Adipose tissue (tissue), 3 donors: Measurements from ENCODE around the gene CARD19. TPM values are rescaled to one million over a fixed set of nuclear protein-coding genes. Genes with fewer than 3 reads are reported as not detected.
"Not testable (repeated sequence)": the region's sequence is repeated elsewhere in the genome, so short reads cannot be mapped to it uniquely, and the experiment has no call there.

Source experiments
- H3K27ac ChIP-seq: one replicate; pipeline ENCODE4 v1.5.1; 2013; ENCODE audit warnings: low read depth, low read length
- WGBS, 3 donors: extraction: QIAGEN DNeasy Blood & Tissue Kit; methylation state at CpG; one replicate each; pipeline ENCODE4 v1.1.7; 2013; 5-methylcytosine and 5-hydroxymethylcytosine counted together
- polyA plus RNA-seq, 3 donors: library from polyadenylated mRNA; stranded (reverse); fragments of 200-250 nt; gene quantifications; one replicate each; pipeline ENCODE4 v1.2.3, GENCODE V29; 2013
- donor health status: healthy with polysubstance abuse.
- donor health status: Bipolar disorder and iron deficiency.
- donor health status: healthy.

The CARD19 gene
- polyA plus RNA-seq, 3 donors = 12.5 to 43.7 (median 26.3) TPM

DNA sequence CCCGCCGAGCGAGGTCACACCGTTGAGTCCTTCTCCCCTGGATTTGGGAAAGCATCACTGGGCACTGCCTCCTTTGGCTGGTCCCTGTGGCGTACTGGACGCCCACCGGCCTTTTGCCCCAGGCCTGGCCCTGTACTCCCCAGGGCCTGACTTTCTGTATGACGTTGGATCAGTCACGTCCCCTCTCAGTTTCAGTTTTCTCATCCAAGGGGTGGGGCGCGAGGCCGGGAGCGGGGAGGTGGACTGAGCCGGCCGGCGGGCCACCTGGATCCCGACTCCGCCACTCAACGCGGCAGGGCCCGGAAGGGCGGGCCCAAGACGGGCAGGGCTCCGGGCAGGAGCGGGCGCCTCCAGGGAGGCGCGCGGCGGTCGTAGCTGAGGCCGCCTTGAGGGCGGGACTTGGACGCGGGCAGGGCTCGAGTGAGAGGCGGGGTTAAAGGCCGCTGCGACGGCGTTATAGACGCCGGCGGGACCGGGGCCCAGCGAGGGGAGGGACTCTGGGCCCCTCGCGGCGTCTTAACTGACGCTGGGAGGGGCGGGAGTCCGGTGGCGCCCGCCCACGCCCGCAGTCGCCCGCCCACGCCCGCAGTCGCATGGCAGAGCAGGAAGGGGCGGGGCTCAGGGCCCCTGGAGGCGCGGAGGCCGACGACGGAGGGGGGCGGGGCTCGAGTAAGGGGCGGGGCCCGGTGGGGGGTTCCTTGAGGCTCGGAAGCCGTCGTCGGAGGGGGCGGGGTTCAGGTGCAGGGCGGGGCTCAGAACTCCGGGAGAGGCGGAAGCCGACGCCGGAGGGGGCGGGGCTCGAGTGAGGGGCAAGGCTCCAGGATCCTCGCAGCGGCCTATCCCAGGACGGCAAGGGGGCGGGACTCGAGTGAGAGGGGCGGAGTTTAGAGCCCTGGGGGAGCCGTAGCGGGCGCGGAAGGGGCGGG lies 549 bp upstream of the CARD19 start:
- H3K27ac ChIP-seq = peak overlapping the region; percentile 95
- WGBS, 3 donors = 5% methylated on average over 55 to 92 of the region's 95 CpGs

DNA sequence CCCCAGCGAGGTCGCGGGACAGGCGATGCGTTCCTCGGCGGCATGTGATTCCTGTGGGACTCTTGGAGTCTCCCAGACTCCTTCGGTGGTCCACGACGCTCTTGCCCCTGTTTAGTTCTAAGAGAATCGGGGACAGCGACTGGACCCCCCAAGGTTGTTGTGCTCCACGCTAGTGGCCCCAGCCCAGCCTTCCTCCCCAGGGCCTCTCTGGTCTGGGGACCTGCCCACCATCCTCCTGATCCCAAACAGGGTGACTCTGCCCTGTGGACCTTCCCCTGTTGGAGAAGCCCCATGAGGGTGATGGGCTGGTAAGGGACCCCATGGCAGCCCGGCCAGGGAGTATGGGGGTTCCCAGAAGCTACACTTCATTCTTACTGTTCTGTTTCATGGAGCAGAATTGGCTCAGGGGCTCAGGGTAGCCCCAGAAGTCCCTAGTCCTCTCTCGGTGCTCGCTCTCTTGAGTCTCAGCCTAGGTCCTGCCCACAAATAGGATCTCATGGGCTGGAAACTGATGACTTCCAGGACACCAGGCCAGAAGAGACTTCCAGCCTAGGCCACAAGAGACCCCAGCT lies 880 bp downstream of the CARD19 start:
- H3K27ac ChIP-seq = peak overlapping the region; percentile 34
- WGBS, 3 donors = 10 to 14% (median 11%) methylated on average over 16 of the region's 16 CpGs

DNA sequence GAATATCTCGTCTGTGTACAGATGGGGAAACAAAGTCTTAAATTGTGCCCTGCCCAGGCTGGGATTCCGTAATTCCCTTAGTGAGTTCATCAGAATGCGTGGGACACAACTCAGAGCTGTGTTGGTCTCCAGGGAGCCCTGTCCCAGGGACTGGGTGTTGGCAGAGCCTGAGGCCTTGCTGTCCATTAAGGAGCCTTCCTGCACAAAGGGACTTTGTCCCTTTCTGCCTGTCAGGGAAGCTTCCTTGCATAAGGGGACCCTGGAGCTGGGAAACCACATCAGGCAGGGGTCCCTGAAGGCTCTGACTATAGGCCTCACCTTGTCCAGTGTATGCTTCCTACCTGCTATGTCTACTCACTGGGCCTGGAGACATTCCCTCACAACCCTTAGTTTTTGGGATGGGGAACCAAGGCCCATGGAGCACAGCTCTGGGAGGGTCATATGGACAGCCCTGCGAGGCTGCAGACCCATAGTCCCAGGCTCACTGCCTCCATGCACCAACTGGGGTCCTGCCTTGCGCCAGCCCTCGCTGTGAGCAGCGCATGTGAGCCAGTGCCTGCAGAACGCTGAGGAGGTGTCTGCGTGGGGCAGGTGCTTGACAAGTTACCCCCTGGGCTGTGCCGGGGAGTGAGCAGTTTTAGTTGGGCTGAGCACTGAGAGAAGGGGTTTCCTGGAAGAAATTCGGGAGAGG lies 1.6 kb downstream of the CARD19 start:
- no peak overlapping the region for H3K27ac ChIP-seq
- 66 to 89% (median 68%) methylated on average over 11 of the region's 11 CpGs for WGBS, 3 donors

DNA sequence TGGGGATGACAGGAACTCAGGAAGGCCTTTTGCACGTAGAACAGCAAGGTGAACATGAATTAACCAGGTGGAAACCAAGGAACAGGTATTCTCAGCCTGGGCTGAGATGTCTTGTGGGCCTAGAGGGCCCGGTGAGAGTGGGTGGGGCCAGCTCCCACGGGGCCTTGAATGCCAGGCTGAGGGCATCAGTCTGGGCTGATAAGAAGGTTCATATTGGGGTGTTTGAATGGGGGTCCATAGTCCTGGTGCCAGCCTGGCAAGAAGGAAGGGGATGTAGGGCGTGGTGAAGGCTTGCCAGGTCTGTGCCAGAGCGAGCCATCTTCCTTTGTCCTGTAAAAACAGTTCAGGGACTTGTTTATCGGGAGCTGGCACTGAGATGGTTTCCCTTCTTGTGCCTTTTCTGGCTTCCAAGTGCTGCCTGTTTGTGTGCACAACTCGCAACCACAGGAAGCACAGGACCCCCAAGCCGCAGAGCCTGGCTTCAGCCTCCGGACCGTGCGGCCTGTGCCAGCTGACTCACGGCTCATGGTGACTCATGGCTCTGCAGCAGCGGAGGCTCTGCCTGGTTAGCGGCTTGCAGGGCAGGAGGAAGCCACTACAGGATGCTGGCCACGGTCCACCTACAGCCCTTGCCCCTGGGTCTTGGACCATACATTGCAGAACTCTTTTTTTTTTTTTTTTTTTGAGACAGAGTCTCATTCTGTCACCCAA lies 2.4 kb downstream of the CARD19 start:
- peak overlapping the region; percentile 17 for H3K27ac ChIP-seq
- WGBS, 3 donors = 14 to 51% (median 15%) methylated on average over 15 of the region's 15 CpGs

DNA sequence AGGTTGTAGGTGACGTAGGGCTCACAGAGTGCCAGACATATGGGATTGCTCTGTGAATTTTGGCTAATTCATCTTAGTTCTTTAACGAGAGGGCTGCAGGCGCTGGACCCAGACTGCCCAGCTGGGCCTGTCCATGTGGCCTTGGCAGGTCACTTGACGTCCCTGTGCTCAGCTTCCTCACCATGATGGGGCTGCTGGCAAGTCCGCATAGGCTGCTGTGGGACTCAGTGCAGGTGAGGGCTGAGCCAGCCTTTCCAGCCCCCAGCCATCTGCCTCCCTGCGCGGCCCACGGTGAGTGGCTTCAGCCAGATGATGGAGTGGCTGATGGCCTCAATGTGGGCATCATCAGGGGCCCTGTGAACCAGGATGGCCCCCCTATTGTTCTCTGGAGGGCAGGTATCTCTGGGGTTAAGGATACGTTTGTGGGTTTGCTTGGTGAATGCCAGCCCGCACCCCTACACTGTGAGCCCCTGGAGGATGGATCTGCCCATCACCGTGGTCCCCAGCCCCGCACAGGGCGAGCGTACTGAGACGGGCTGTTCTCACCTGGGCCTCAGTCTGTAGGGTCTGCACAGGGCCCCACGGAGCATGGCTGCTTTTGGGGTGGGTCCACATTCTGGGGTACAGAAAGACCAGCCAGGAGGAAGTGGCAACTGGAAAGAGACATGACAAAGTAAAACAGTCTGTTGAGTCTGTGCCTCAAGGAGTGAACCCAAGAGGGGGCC lies 3.7 kb downstream of the CARD19 start:
- 81 to 90% (median 86%) methylated on average over 16 of the region's 16 CpGs for WGBS, 3 donors

DNA sequence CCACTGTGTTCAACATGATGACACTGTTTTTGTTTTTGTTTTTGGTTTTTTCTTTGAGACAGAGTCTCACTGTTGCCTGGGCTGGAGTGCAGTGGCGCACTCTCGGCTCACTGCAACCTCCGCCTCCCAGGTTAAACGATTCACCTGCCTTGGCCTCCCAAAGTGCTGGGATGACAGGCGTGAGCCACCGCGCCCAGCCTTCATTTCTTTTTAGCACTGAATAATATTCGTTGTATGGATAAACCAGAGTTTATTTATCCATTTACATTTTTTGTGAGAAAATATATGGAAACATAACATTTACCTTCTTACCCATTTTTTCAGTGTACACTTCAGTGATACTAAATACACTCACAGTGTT lies 4.2 kb downstream of the CARD19 start:
- H3K27ac ChIP-seq = no peak overlapping the region
- WGBS, 3 donors = 92 to 96% (median 92%) methylated on average over 8 of the region's 8 CpGs

More for the DNA sequence above, 3.7 kb downstream of the CARD19 start:
- H3K27ac ChIP-seq = peak overlapping the region; percentile 15

DNA sequence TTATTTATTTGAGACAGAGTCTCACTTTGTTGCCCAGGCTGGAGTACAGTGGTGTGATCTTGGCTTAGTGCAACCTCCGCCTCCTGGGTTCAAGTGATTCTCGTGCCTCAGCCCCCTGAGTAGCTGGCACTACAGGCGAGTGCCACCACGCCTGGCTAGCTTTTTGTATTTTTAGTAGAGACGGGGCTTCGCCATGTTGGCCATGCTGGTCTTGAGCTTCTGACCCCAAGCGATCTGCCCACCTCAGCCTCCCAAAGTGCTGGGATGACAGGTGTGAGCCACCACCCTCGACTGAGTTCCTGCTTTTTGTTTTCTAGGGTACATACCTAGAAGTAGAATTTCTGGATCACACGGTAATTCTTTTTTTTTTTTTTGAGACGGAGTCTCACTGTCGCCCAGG lies 5.1 kb downstream of the CARD19 start:
- H3K27ac ChIP-seq = not testable (repeated sequence)
- WGBS, 3 donors = 95 to 96% (median 96%) methylated on average over 11 of the region's 11 CpGs

DNA sequence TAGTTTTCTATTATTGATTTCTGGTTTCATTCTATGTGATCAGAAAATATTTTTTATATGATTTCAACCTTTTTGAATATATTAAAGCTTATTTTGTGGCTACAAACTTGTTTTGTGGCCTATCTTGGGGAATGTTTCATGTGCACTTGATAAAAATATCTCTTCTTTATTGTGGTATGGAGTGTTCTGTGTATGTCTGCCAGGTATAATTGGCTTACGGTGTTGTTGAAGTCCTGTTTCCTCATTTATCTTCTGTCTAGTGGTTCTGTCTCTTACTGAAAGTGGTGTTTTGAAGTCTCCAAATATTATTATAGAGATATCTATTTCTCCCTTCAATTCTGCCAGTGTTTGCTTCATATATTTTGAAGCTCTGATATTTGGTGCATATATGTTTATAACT lies 9.6 kb downstream of the CARD19 start:
- H3K27ac ChIP-seq = no peak overlapping the region
- 87 to 88% (median 87%) methylated on average over 1 of the region's 1 CpG for WGBS, 3 donors

DNA sequence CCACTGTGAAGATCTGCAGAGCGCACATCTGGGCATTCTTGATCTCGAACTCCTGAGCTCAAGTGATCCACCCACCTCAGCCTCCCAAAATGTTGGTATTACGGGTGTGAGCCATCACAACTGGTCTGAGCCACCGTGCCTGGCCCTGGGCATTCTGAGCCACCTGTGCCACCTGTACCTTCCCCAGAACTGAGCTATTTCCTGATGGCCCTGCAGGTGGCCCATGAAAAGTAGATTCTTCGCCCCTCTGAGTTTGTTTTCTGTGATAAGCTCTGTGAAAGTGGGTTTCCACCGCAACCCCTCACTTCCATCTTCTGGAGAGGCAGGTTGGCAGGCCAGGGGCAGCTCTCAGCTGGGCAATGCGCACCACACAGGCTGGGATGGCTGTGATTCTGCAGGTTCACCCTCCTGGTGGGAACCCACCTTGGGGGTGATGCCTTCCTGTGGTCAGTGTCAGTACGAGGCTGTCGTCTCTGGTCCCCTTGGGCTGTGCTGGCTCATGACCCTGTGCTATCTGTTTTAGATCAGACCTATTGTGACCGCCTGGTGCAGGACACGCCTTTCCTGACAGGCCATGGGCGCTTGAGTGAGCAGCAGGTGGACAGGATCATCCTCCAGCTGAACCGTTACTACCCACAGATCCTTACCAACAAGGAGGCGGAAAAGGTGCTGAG lies 11.3 kb downstream of the CARD19 start:
- H3K27ac ChIP-seq = no peak overlapping the region
- WGBS, 3 donors = 83 to 95% (median 84%) methylated on average over 14 of the region's 14 CpGs

DNA sequence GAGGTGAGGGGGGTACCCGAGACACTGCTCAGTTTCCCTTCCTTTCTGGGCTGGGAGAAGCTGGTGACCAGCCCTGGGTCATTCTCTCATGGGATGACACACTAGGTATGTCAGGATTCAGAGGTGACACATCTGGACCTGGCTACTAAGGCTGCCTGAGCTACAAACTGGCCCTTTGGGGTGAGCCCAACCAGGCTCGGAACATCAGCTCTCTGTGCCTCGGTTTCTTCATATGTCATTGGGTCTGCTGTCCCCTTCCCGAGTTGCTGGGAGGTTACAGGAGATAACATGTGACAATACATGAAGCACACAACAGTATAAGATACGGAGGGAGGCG lies 11.8 kb downstream of the CARD19 start:
- no peak overlapping the region for H3K27ac ChIP-seq
- 88 to 94% (median 90%) methylated on average over 6 of the region's 6 CpGs for WGBS, 3 donors

DNA sequence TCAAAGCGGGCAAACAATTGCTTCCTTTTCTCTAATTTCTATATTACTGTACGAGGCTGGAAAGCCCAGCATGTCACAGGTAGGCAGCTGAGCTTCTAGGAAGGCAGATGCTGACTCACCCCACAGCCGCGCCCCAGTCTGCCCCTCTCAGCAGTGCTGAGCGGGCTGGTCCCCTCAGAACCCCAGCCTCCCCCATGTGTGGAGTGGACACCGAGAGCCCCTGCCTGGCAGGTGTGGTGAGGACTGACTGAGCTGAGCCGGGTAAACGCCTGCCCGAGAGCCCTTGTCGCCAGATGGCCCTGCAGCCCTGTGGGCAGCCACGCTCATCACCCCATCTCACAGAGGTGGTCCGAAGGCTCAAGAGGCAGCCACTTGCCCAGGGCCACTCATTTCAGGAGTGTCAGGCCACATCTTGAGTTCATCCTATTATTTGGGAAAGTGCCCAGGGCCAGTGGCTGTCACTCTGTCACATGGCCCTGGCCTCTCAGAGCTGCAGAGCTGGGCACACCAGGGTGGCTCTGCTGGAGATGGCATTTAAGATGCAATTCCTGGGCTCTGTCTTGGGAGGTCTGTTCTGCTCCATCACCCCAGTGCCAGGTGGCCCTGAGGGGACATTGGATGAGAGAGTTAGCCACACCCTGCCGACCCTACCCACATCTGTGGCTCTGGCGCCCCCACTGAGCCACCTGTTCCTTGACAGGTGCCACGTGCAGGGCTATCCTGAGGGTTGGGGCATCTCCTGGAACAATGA lies 12.4 kb downstream of the CARD19 start:
- H3K27ac ChIP-seq = no peak overlapping the region
- 84 to 89% (median 86%) methylated on average over 15 of the region's 15 CpGs for WGBS, 3 donors

DNA sequence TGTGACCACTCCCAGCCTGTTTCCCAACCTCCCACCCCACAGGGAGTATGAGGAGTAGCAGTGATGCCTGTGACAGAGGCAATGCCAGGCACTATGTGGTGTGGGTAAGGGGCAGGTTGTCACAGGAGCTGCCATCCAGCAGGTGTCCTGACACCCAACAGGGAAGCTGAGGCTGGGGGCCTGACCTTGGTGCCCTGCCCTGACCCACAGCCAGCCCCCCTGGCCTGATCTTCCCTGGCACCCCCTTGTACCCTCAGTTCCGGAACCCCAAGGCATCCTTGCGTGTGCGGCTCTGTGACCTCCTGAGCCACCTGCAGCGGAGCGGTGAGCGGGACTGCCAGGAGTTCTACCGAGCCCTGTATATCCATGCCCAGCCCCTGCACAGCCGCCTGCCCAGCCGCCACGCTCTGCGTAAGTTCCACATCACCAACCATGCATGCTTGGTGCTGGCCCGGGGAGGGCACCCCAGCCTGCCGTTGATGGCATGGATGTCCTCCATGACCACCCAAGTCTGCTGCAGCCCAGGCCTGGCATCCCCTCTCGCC lies 14.4 kb downstream of the CARD19 start:
- WGBS, 3 donors = 95 to 96% (median 96%) methylated on average over 14 of the region's 14 CpGs
- H3K27ac ChIP-seq = no peak overlapping the region

DNA sequence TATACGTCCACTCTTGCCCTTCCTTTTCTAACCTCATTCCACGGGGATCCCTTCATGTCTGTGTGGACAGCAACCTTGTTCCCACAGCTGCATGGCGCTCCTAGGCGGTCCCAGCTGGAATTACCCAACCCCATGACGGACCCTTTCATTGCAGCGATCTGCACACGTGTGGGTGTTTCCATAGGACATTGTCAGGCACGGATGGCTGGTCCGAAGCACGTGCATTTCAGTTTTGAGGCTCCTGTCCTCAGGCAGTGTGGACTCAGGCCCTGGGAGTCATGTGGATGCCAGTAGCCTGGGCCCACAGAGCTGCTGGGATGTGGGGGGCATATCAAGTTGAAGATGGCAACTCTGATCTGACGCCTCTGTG lies 15.0 kb downstream of the CARD19 start:
- H3K27ac ChIP-seq = peak overlapping the region; percentile 57
- WGBS, 3 donors = 84 to 86% (median 85%) methylated on average over 11 of the region's 11 CpGs

DNA sequence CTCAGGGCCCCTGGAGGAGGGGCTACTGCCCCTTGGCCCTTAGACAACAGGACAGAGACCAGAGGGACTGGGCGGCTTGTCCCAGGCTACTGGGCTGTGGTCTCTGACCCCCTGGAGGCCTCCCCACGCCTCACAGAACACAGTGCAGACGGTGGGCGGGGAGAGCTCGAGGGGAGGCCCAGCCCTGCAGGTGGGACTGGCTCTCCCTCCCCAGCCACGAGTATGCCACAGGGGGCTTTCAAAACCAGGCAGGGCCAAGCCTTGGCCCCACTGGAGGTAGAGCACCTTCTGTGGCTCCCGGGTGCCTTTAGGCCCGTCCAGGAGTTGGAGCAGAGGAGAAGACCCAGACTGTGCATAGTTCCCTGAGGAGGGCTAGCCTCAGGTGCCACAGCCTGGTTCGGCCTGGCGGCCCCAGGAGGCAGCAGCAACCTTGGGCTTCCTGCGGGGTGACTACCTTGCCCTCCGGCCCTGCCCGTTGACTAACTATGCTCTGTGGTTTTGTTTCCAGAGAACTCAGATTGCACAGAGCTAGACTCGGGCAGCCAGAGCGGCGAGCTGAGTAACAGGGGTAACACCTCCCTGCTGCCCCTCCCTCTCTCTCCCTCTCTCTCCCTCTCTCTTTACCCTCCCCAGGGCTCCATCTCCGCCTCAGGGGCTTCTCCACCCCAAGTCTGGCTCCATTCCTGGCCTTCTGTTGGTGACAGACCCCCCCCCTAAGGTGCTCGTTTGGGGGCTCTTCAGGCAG lies 15.5 kb downstream of the CARD19 start:
- 73 to 91% (median 76%) methylated on average over 18 of the region's 18 CpGs for WGBS, 3 donors
- H3K27ac ChIP-seq = peak overlapping the region; percentile 57

DNA sequence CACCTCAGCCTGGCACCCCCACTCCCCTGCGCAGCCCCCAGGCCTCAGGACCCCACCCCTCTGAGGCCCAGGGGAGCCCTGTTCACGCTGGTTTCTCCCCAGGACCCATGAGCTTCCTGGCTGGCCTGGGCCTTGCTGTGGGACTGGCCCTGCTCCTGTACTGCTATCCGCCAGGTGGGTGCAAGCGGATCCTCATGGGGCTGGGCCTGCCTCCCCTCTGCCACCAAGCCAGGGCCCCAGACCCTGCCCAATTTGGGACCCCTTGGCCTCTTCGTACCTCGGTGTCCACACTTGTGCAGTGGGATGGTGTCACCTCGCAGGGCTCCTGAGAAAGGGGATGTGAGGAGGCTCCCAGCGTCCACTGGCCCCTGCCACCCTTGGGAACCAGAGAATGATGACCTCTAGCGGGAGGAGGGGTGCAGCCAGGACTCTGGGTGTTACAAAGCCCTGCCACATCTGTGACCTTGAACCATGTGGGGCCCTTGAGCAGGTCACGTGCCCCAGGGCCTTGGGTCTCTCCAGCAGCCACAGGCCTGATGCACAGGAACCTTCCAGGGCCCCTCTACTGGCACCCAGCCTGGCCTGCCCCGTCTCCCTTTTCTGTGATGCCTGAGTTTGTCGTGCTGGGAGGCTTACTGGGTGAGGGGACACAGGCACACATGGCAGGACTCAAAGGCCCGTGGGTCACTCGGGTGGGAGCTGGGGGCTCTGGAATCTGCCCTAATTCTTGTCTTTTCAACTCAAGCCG lies 16.3 kb downstream of the CARD19 start:
- 72 to 89% (median 77%) methylated on average over 15 of the region's 15 CpGs for WGBS, 3 donors
- H3K27ac ChIP-seq = peak overlapping the region; percentile 57
